OCI-LY1 (cell line): Measurements from ENCODE around the gene FAM89B.

Experiments
- H2AFZ ChIP-seq: fragments of 200-600 bp; sonication (generic), shearing (Covaris generic); 2 replicates; pipeline ENCODE4 v1.6.0; 2014; ENCODE audit warnings: antibody characterized with exemption, mild to moderate bottlenecking, low read length
- H3F3A ChIP-seq: fragments of 200-600 bp; sonication (generic), shearing (Covaris generic); 2 replicates; pipeline ENCODE4 v1.6.0; 2014; ENCODE audit warnings: mild to moderate bottlenecking, antibody characterized with exemption, low read length, moderate library complexity; ENCODE audit not compliant: insufficient read depth
- H3K27ac ChIP-seq: fragments of 200-600 bp; sonication (generic); 2 replicates; pipeline ENCODE4 v1.5.1; 2014; ENCODE audit warnings: low read length, mixed run types, mild to moderate bottlenecking, low read depth; ENCODE audit not compliant: poor library complexity, severe bottlenecking
- H3K27me3 ChIP-seq: fragments of 200-600 bp; sonication (generic); 2 replicates; pipeline ENCODE4 v1.6.0; 2014; ENCODE audit warnings: antibody characterized with exemption, mild to moderate bottlenecking, low read length, moderate library complexity; ENCODE audit not compliant: insufficient read depth
- H3K36me3 ChIP-seq: fragments of 200-600 bp; sonication (generic); 2 replicates; pipeline ENCODE4 v1.6.1; 2014; ENCODE audit warnings: mild to moderate bottlenecking, antibody characterized with exemption, low read length, moderate library complexity, mixed read lengths; ENCODE audit not compliant: insufficient read depth
- H3K4me1 ChIP-seq: fragments of 200-600 bp; sonication (generic); 2 replicates; pipeline ENCODE4 v1.5.1; 2014; ENCODE audit warnings: mild to moderate bottlenecking, low read length, moderate library complexity; ENCODE audit not compliant: insufficient read depth, severe bottlenecking
- H3K4me2 ChIP-seq: fragments of 200-600 bp; sonication (generic), shearing (Covaris generic); 2 replicates; pipeline ENCODE4 v1.6.1; 2014; ENCODE audit warnings: low read length
- H3K4me3 ChIP-seq: fragments of 200-600 bp; sonication (generic); 2 replicates; pipeline ENCODE4 v1.5.1; 2014; ENCODE audit warnings: low read length, low read depth, mild to moderate bottlenecking, mixed read lengths; ENCODE audit not compliant: poor library complexity, severe bottlenecking
- H3K79me2 ChIP-seq: fragments of 200-600 bp; shearing (Covaris generic); 2 replicates; pipeline ENCODE4 v1.6.1; 2016; ENCODE audit warnings: mixed run types, low read length, mixed read lengths; ENCODE audit not compliant: insufficient read depth
- H3K9ac ChIP-seq: fragments of 200-600 bp; sonication (generic), shearing (Covaris generic); 2 replicates; pipeline ENCODE4 v1.6.1; 2014; ENCODE audit warnings: mild to moderate bottlenecking, low read length, mixed read lengths
- H3K9me2 ChIP-seq: fragments of 200-600 bp; sonication (generic), shearing (Covaris generic); 2 replicates; pipeline ENCODE4 v1.6.1; 2014; ENCODE audit warnings: low read depth, mild to moderate bottlenecking, low read length, mixed read lengths
- H3K9me3 ChIP-seq: fragments of 200-600 bp; shearing (Covaris generic); 2 replicates; pipeline ENCODE4 v1.6.1; 2014; ENCODE audit warnings: low read length, mixed read lengths
- H4K20me1 ChIP-seq: fragments of 200-600 bp; sonication (generic), shearing (Covaris generic); 2 replicates; pipeline ENCODE4 v1.6.0; 2016; ENCODE audit warnings: mild to moderate bottlenecking, low read length; ENCODE audit not compliant: insufficient read depth
- EZH2 ChIP-seq: fragments of 200-600 bp; sonication (generic), shearing (Covaris generic); IDR thresholded peaks from 2 replicates; pipeline ENCODE4 v1.8.0; 2017; ENCODE audit warnings: borderline replicate concordance, mixed run types, mild to moderate bottlenecking, antibody characterized with exemption, low read length, moderate library complexity, mixed read lengths
- TF ChIP-seq, protein P1 (sequence below): fragments of 200-600 bp; sonication (generic), shearing (Covaris generic); IDR thresholded peaks from 2 replicates; pipeline ENCODE4 v1.5.1; 2017; ENCODE audit warnings: mild to moderate bottlenecking, antibody characterized with exemption, low read length, moderate library complexity, mixed read lengths

FAM89B gene

DNA sequence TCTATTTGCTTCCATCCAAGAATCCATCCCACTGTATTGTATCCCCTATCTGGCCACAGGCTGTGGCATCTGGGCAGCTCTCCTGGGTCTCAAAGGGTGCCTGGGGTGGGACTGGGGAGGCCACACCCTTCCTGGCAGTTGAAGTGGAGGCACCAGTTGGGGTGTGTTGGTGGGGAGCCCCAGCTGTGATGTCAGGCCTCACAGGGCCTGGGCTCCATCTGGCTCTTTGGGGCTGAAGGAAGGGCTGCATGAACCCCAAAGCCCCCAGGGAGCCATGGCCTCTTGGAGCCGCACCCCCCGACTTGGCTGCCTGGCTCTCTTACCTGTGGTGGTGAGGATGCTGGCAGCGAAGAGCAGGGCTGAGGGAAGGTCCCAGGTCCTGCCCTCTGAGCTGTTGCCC is 22.8 kb downstream of the FAM89B start:
- Histone ChIP-seq H3K4me2 (no peak overlapping the region), H3K9ac (no peak overlapping the region)

DNA sequence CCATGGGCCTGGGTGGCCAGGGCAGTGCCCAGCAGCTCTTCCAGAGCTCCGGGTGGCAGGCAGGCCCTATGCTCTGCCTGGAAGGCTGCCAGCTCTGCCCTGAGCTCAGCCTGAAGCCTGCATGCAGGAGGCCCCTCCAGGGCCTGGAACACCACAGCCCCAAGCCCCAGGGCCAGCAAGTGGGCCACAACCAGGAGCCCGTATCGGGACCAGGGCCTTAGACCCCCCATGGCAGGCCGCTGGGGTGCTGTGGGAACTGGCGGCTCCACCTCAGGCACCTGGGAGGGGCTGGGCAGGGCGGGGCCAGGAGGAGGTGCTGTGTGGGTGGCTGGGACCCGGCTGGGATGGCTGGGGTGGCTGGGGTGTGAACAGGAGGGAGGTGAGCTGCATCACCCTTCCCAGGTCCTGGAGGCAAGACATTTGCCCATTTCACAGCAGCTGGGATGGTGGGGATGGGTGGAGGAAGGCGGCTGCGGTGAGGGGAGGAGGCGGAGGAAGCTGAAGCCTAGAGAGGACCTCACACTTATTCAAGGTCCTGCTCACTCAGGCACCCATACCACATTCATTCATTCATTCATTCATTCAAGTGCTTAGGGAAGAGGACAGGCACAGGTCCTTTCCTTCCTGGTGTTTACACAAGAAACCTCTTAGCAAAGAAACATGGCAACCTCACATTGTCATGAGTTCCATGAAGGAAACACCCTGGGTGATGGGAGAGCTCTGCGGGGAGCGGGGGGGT is 23.4 kb downstream of the FAM89B start, which contains the start of gene KCNK7:
Gene KCNK7 (minus strand): TSS at position 258 of the 739 bp plus-strand sequence. CDS start 28 bp downstream, at position 230.
- Histone ChIP-seq H3K36me3 (peaks cover 17% of the 10 kb centered on the region), H3K27me3 (no peaks in the 10 kb centered on the region), H3K9ac (no peak within 1 kb of the TSS), H3K4me1 (peaks cover under 1% of the 10 kb centered on the region), H3K79me2 (no peaks in the 10 kb centered on the region), H3K27ac (no peak within 1 kb of the TSS), H4K20me1 (no peaks in the 10 kb centered on the region), H3K9me2 (no peaks in the 10 kb centered on the region), H3K9me3 (no peaks in the 10 kb centered on the region), H3K4me2 (no peak within 1 kb of the TSS), H3F3A (no peaks in the 10 kb centered on the region), H3K4me3 (no peak within 1 kb of the TSS), H2AFZ (no peak within 1 kb of the TSS)
- no peak for TF ChIP-seq EZH2
- TF ChIP-seq, protein P1, sequence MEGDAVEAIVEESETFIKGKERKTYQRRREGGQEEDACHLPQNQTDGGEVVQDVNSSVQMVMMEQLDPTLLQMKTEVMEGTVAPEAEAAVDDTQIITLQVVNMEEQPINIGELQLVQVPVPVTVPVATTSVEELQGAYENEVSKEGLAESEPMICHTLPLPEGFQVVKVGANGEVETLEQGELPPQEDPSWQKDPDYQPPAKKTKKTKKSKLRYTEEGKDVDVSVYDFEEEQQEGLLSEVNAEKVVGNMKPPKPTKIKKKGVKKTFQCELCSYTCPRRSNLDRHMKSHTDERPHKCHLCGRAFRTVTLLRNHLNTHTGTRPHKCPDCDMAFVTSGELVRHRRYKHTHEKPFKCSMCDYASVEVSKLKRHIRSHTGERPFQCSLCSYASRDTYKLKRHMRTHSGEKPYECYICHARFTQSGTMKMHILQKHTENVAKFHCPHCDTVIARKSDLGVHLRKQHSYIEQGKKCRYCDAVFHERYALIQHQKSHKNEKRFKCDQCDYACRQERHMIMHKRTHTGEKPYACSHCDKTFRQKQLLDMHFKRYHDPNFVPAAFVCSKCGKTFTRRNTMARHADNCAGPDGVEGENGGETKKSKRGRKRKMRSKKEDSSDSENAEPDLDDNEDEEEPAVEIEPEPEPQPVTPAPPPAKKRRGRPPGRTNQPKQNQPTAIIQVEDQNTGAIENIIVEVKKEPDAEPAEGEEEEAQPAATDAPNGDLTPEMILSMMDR = no peak

More for the DNA sequence above, 22.8 kb downstream of the FAM89B start:
- no peaks in the 10 kb centered on the region for H3K9me2 ChIP-seq
- TF ChIP-seq, protein P1 = no peak
- no peak for TF ChIP-seq EZH2
- H3F3A ChIP-seq = no peaks in the 10 kb centered on the region
- no peak overlapping the region for H3K27ac ChIP-seq
- H3K36me3 ChIP-seq = peaks cover 17% of the 10 kb centered on the region
- H2AFZ ChIP-seq = no peak overlapping the region
- no peaks in the 10 kb centered on the region for H3K79me2 ChIP-seq
- peaks cover 6% of the 10 kb centered on the region for H3K4me1 ChIP-seq
- no peak overlapping the region for H3K4me3 ChIP-seq
- H4K20me1 ChIP-seq = no peaks in the 10 kb centered on the region
- no peaks in the 10 kb centered on the region for H3K9me3 ChIP-seq
- no peaks in the 10 kb centered on the region for H3K27me3 ChIP-seq

DNA sequence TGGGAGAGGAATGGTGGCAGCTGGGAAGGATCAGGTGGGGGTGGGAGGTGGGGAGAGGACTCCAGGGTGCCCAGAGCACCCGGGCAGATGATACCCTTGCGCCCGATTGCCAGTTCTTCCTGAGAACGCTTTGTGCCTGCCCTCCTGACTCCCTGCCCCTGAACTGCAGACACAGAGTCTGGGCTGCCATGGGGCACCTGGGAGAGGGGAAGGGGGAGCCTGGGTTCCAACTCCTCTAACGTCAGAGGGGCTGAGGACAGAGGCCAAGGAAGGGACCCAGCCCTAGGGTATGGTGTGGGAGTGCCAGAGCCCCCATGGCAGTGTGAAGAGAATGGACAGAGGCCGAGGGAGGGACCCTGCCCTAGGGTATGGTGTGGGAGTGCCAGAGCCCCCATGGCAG is 24.2 kb downstream of the FAM89B start:
- H3F3A ChIP-seq = no peaks in the 10 kb centered on the region
- H3K4me2 ChIP-seq = no peak overlapping the region
- no peaks in the 10 kb centered on the region for H3K27me3 ChIP-seq
- H3K4me1 ChIP-seq = no peaks in the 10 kb centered on the region
- H3K36me3 ChIP-seq = peaks cover 17% of the 10 kb centered on the region
- H3K4me3 ChIP-seq = no peak overlapping the region
- no peaks in the 10 kb centered on the region for H3K9me2 ChIP-seq
- H3K79me2 ChIP-seq = no peaks in the 10 kb centered on the region
- H3K9ac ChIP-seq = no peak overlapping the region
- no peak overlapping the region for H3K27ac ChIP-seq
- H4K20me1 ChIP-seq = no peaks in the 10 kb centered on the region
- H2AFZ ChIP-seq = no peak overlapping the region
- TF ChIP-seq, protein P1 = no peak
- no peak for TF ChIP-seq EZH2
- H3K9me3 ChIP-seq = no peaks in the 10 kb centered on the region
